ENCODE data around the gene CBY1. TPM values are rescaled to one million over a fixed set of nuclear protein-coding genes. Genes with fewer than 3 reads are reported as not detected.
A peak's percentile ranks its signal among the peaks of the same experiment; 100 is the strongest.

CBY1 gene
- total and polyA plus RNA-seq, 4 donors: 6.3 to 14.9 (median 8.9) TPM

- DNase-seq (ENCODE audit: low spot score): no peak
- peaks cover 0 to 4% (median under 1%) of the 10 kb centered on the region in 4 donors for H3K36me3 ChIP-seq (ENCODE audit: control insufficient read depth in 4 of 4, insufficient read depth in 3 of 4, low read depth in 1 of 4, low read length in 3 of 4)
- peaks cover 0 to 37% (median 21%) of the 10 kb centered on the region in 4 donors for H3K4me1 ChIP-seq (ENCODE audit: control insufficient read depth in 4 of 4, insufficient read depth in 4 of 4, low read length in 3 of 4)
- peak overlapping the region in 1 of 3 donors; percentile 6 for H3K4me3 ChIP-seq (ENCODE audit: low read depth in 1 of 3, low read length in 3 of 3)
- no peaks in the 10 kb centered on the region for H3K27me3 ChIP-seq (ENCODE audit: control insufficient read depth in 4 of 4, insufficient read depth in 4 of 4, low read length in 3 of 4)
- TF ChIP-seq HNF4G (IDR thresholded peaks at IDR 0.05) (no peak), TAF1 (conservative IDR thresholded peaks at IDR 0.05) (no peak), HNF4A (conservative IDR thresholded peaks at IDR 0.05) (no peak), ATF3 (IDR thresholded peaks at IDR 0.05) (no peak), NR2F2 (IDR thresholded peaks at IDR 0.05) (no peak), JUND (IDR thresholded peaks at IDR 0.05) (no peak), FOXA1 (IDR thresholded peaks at IDR 0.05) (no peak)
- H3K9ac ChIP-seq (ENCODE audit: low read depth in 1 of 2, low read length in 2 of 2): peak overlapping the region; percentile 87 to 96
- H3K9me3 ChIP-seq (ENCODE audit: control insufficient read depth in 4 of 4, low read length in 3 of 4): no peaks in the 10 kb centered on the region
- WGBS: 8% methylated on average over 10 of the region's 10 CpGs
- H3K27ac ChIP-seq (ENCODE audit: low read depth in 1 of 2, low read length in 2 of 2): peak overlapping the region; percentile 95 to 97
Observed at GRCh38 chr22:38704654-38705234, 48.3 kb downstream of the CBY1 start.

- Histone ChIP-seq H3K9ac (ENCODE audit: low read depth in 1 of 2, low read length in 2 of 2) (peak within 1 kb of the TSS; percentile 87 to 96), H3K27me3 (ENCODE audit: control insufficient read depth in 4 of 4, insufficient read depth in 4 of 4, low read length in 3 of 4) (no peaks in the 10 kb centered on the region), H3K4me1 (ENCODE audit: control insufficient read depth in 4 of 4, insufficient read depth in 4 of 4, low read length in 3 of 4) (peaks cover 0 to 34% (median 19%) of the 10 kb centered on the region in 4 donors), H3K27ac (ENCODE audit: low read depth in 1 of 2, low read length in 2 of 2) (peak within 1 kb of the TSS; percentile 95 to 97), H3K9me3 (ENCODE audit: control insufficient read depth in 4 of 4, low read length in 3 of 4) (no peaks in the 10 kb centered on the region), H3K4me3 (ENCODE audit: low read depth in 1 of 3, low read length in 3 of 3) (peak within 1 kb of the TSS; percentile 75 to 93 (median 93)), H3K36me3 (ENCODE audit: control insufficient read depth in 4 of 4, insufficient read depth in 3 of 4, low read depth in 1 of 4, low read length in 3 of 4) (peaks cover 0 to 4% (median 3%) of the 10 kb centered on the region in 4 donors)
- WGBS: under 1% methylated on average over 55 of the region's 55 CpGs
- peak; percentile 94 for DNase-seq (ENCODE audit: low spot score)
- TF ChIP-seq ZBTB33 (IDR thresholded peaks at IDR 0.05): peak; percentile 83
- TF ChIP-seq MAX (IDR thresholded peaks at IDR 0.05): peak; percentile 72
- TF ChIP-seq TAF1 (conservative IDR thresholded peaks at IDR 0.05): peak; percentile 78
- no peak for TF ChIP-seq NR2F2 (IDR thresholded peaks at IDR 0.05)
- TF ChIP-seq ATF3 (IDR thresholded peaks at IDR 0.05): no peak
- no peak for TF ChIP-seq HNF4G (IDR thresholded peaks at IDR 0.05)
- no peak for TF ChIP-seq RAD21 (IDR thresholded peaks at IDR 0.05)
- peak; percentile 95 for TF ChIP-seq YY1 (IDR thresholded peaks at IDR 0.05)
- TF ChIP-seq CTCF (IDR thresholded peaks at IDR 0.05; ENCODE audit: low read depth, low read length, missing input control): peak; percentile 25
- peak; percentile 38 to 52 for TF ChIP-seq EGR1 (IDR thresholded peaks at IDR 0.05; ENCODE audit: low read depth in 2 of 2)
- no peak for TF ChIP-seq FOXA2 (IDR thresholded peaks at IDR 0.05)
- TF ChIP-seq GABPA (IDR thresholded peaks at IDR 0.05 in 1 of 2, conservative IDR thresholded peaks at IDR 0.05 in 1 of 2): peak; percentile 64 to 84
- TF ChIP-seq FOXA1 (IDR thresholded peaks at IDR 0.05): no peak
- TF ChIP-seq REST (IDR thresholded peaks at IDR 0.05): peak; percentile 36
- TF ChIP-seq HNF4A (conservative IDR thresholded peaks at IDR 0.05): peak in 1 of 2 donors; percentile 3
- TF ChIP-seq RXRA (IDR thresholded peaks at IDR 0.05): peak; percentile 32 to 47
- peak; percentile 68 to 83 for TF ChIP-seq JUND (IDR thresholded peaks at IDR 0.05)
- peak; percentile 99 for TF ChIP-seq SP1 (IDR thresholded peaks at IDR 0.05)
Observed at GRCh38 chr22:38705235-38706100, 49.0 kb downstream of the CBY1 start, which contains the start of gene GTPBP1. TSS of gene GTPBP1 (plus strand) at chr22:38705944. CDS start at chr22:38705956, 12 bp downstream.
